ENCODE results near the gene IPO9. TPM values are rescaled to one million over a fixed set of nuclear protein-coding genes. Genes with fewer than 3 reads are reported as not detected.

IPO9 gene
- total and polyA plus RNA-seq, 2 experiments from 2014 or later, result 29.4 to 45.2 TPM

GRCh38 chr1:201790261-201790660 lies 38.7 kb upstream of the IPO9 start:
- Histone ChIP-seq H3K9me3 (ENCODE audit: low read depth) (no peaks in the 10 kb centered on the region), H4K20me1 (ENCODE audit: insufficient read depth, poor library complexity, severe bottlenecking) (no peaks in the 10 kb centered on the region), H3K4me3 (no peak overlapping the region), H2AFZ (no peak overlapping the region), H3K79me2 (no peaks in the 10 kb centered on the region), H3K36me3 (replicated peaks; ENCODE audit: insufficient read depth, low read depth) (no peaks in the 10 kb centered on the region), H3K9me2 (replicated peaks; ENCODE audit: insufficient read depth) (no peaks in the 10 kb centered on the region), H3K4me2 (no peak overlapping the region), H3K4me1 (ENCODE audit: insufficient read depth) (peaks cover 20% of the 10 kb centered on the region), H3K27me3 (no peaks in the 10 kb centered on the region), H3K27ac (peak overlapping the region; percentile 80)
- TF ChIP-seq CTCF (IDR thresholded peaks at IDR 0.05; ENCODE audit: poor library complexity), result no peak
- no peak for TF ChIP-seq EZH2 (IDR thresholded peaks at IDR 0.05; ENCODE audit: borderline replicate concordance)
- no peak for TF ChIP-seq EZH2phosphoT487 (IDR thresholded peaks at IDR 0.05; ENCODE audit: low read depth, severe bottlenecking, unreplicated experiment)
- WGBS (ENCODE audit: low lambda C conversion rate, missing lambda C conversion rate), result 82% methylated on average over 2 of the region's 2 CpGs
- no peak for DNase-seq (ENCODE audit: low spot score)

- H3K9me3 ChIP-seq (ENCODE audit: low read depth), result no peaks in the 10 kb centered on the region
- no peak for TF ChIP-seq CTCF (IDR thresholded peaks at IDR 0.05; ENCODE audit: poor library complexity)
- TF ChIP-seq EZH2 (IDR thresholded peaks at IDR 0.05; ENCODE audit: borderline replicate concordance), result no peak
- TF ChIP-seq EZH2phosphoT487 (IDR thresholded peaks at IDR 0.05; ENCODE audit: low read depth, severe bottlenecking, unreplicated experiment), result no peak
- no peaks in the 10 kb centered on the region for H3K9me2 ChIP-seq (replicated peaks; ENCODE audit: insufficient read depth)
- no peaks in the 10 kb centered on the region for H4K20me1 ChIP-seq (ENCODE audit: insufficient read depth, poor library complexity, severe bottlenecking)
- peaks cover 20% of the 10 kb centered on the region for H3K4me1 ChIP-seq (ENCODE audit: insufficient read depth)
- H3K4me3 ChIP-seq, result no peak overlapping the region
- no peak for DNase-seq (ENCODE audit: low spot score)
- no peak overlapping the region for H2AFZ ChIP-seq
- peak overlapping the region; percentile 8 for H3K4me2 ChIP-seq
- no peaks in the 10 kb centered on the region for H3K27me3 ChIP-seq
- peak overlapping the region; percentile 80 for H3K27ac ChIP-seq
- H3K79me2 ChIP-seq, result no peaks in the 10 kb centered on the region
- 69% methylated on average over 8 of the region's 8 CpGs for WGBS (ENCODE audit: low lambda C conversion rate, missing lambda C conversion rate)
- no peaks in the 10 kb centered on the region for H3K36me3 ChIP-seq (replicated peaks; ENCODE audit: insufficient read depth, low read depth)
These were observed 37.7 kb upstream of the IPO9 start for GRCh38 chr1:201791051-201791778.

- peak overlapping the region; percentile 8 for H3K4me2 ChIP-seq
These were observed 37.2 kb upstream of the IPO9 start for GRCh38 chr1:201791779-201792173.

More at GRCh38 chr1:201791779-201792173, 37.2 kb upstream of the IPO9 start:
- H3K36me3 ChIP-seq (replicated peaks; ENCODE audit: insufficient read depth, low read depth), result no peaks in the 10 kb centered on the region
- H2AFZ ChIP-seq, result no peak overlapping the region
- H3K79me2 ChIP-seq, result no peaks in the 10 kb centered on the region
- DNase-seq (ENCODE audit: low spot score), result peak; percentile 14
- no peak overlapping the region for H3K4me3 ChIP-seq
- peak overlapping the region; percentile 80 for H3K27ac ChIP-seq
- WGBS (ENCODE audit: low lambda C conversion rate, missing lambda C conversion rate), result 48% methylated on average over 3 of the region's 3 CpGs
- no peaks in the 10 kb centered on the region for H3K27me3 ChIP-seq
- H3K9me3 ChIP-seq (ENCODE audit: low read depth), result no peaks in the 10 kb centered on the region
- H4K20me1 ChIP-seq (ENCODE audit: insufficient read depth, poor library complexity, severe bottlenecking), result no peaks in the 10 kb centered on the region
- TF ChIP-seq EZH2phosphoT487 (IDR thresholded peaks at IDR 0.05; ENCODE audit: low read depth, severe bottlenecking, unreplicated experiment) (no peak), CTCF (IDR thresholded peaks at IDR 0.05; ENCODE audit: poor library complexity) (no peak), EZH2 (IDR thresholded peaks at IDR 0.05; ENCODE audit: borderline replicate concordance) (no peak)
- peaks cover 20% of the 10 kb centered on the region for H3K4me1 ChIP-seq (ENCODE audit: insufficient read depth)
- H3K9me2 ChIP-seq (replicated peaks; ENCODE audit: insufficient read depth), result no peaks in the 10 kb centered on the region

All from hepatocyte (in vitro differentiated cells).